ENCODE measurements around the gene ZC3H13. TPM values are rescaled to one million over a fixed set of nuclear protein-coding genes. Genes with fewer than 3 reads are reported as not detected.

ZC3H13 gene
- total RNA-seq, 1 donor from 2014 or later, result 44.3 TPM

DNA sequence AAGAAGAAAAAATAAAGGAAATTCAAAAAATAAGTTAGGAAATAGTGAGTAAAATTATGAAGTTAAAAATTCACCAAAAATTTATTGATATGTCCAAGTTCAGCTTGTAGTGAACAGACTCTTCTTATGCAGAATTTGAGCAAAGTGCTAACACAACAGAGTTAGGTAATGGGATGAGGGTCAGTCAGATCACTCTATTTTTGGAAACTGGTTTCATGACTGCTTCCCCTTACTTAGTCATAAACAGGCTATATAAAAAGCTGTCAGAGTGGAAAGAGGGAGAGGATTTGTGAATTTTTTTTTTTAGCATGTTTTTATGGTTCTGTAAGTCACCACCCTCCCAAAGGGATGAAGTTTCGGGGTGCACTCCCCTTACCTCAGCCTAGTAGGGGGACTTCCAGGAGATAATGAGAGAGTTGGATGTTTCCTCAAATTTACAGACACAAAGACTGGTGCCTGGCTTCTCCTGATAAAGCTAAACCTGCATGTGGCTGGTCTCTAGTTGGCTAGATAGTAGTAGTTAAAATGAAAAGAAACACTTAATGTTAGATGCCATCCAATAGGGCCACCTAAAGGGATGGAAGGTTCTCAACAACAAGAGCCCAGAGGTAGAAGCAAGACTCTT lies 47.8 kb upstream of the ZC3H13 start:
- TF ChIP-seq CTCF (IDR thresholded peaks at IDR 0.05), result no peak
- H3K27me3 Mint-ChIP-seq (ENCODE audit: unreplicated experiment), result peaks cover 21% of the 10 kb centered on the region
- DNase-seq (ENCODE audit: extremely low spot score, unreplicated experiment), result no peak
- H3K4me1 Mint-ChIP-seq (ENCODE audit: unreplicated experiment), result no peaks in the 10 kb centered on the region
- H3K36me3 Mint-ChIP-seq (ENCODE audit: unreplicated experiment), result no peaks in the 10 kb centered on the region
- H3K27ac Mint-ChIP-seq (ENCODE audit: unreplicated experiment), result no peak overlapping the region
- H3K4me3 Mint-ChIP-seq (ENCODE audit: unreplicated experiment), result no peak overlapping the region
- no peaks in the 10 kb centered on the region for H3K9me3 Mint-ChIP-seq (ENCODE audit: unreplicated experiment)

- H3K27ac Mint-ChIP-seq (ENCODE audit: unreplicated experiment), result no peak overlapping the region
- H3K4me1 Mint-ChIP-seq (ENCODE audit: unreplicated experiment), result no peaks in the 10 kb centered on the region
- H3K4me3 Mint-ChIP-seq (ENCODE audit: unreplicated experiment), result no peak overlapping the region
- H3K9me3 Mint-ChIP-seq (ENCODE audit: unreplicated experiment), result no peaks in the 10 kb centered on the region
- no peak for TF ChIP-seq CTCF (IDR thresholded peaks at IDR 0.05)
- DNase-seq (ENCODE audit: extremely low spot score, unreplicated experiment), result no peak
- no peaks in the 10 kb centered on the region for H3K36me3 Mint-ChIP-seq (ENCODE audit: unreplicated experiment)
- peaks cover 19% of the 10 kb centered on the region for H3K27me3 Mint-ChIP-seq (ENCODE audit: unreplicated experiment)
Observed at GRCh38 chr13:46097663-46098062, 45.1 kb upstream of the ZC3H13 start.

GRCh38 chr13:46097015-46097414 lies 44.5 kb upstream of the ZC3H13 start:
- H3K36me3 Mint-ChIP-seq (ENCODE audit: unreplicated experiment), result no peaks in the 10 kb centered on the region
- H3K9me3 Mint-ChIP-seq (ENCODE audit: unreplicated experiment), result no peaks in the 10 kb centered on the region
- H3K27me3 Mint-ChIP-seq (ENCODE audit: unreplicated experiment), result peaks cover 25% of the 10 kb centered on the region
- H3K4me1 Mint-ChIP-seq (ENCODE audit: unreplicated experiment), result no peaks in the 10 kb centered on the region
- no peak for DNase-seq (ENCODE audit: extremely low spot score, unreplicated experiment)
- H3K4me3 Mint-ChIP-seq (ENCODE audit: unreplicated experiment), result no peak overlapping the region
- H3K27ac Mint-ChIP-seq (ENCODE audit: unreplicated experiment), result no peak overlapping the region
- no peak for TF ChIP-seq CTCF (IDR thresholded peaks at IDR 0.05)

- Mint-ChIP-seq H3K36me3 (ENCODE audit: unreplicated experiment) (no peaks in the 10 kb centered on the region), H3K27me3 (ENCODE audit: unreplicated experiment) (peaks cover 34% of the 10 kb centered on the region), H3K9me3 (ENCODE audit: unreplicated experiment) (no peaks in the 10 kb centered on the region), H3K4me1 (ENCODE audit: unreplicated experiment) (no peaks in the 10 kb centered on the region), H3K4me3 (ENCODE audit: unreplicated experiment) (no peak overlapping the region), H3K27ac (ENCODE audit: unreplicated experiment) (no peak overlapping the region)
- no peak for TF ChIP-seq CTCF (IDR thresholded peaks at IDR 0.05)
- DNase-seq (ENCODE audit: extremely low spot score, unreplicated experiment), result no peak
Observed at GRCh38 chr13:46094478-46094877, 41.9 kb upstream of the ZC3H13 start.

GRCh38 chr13:46088821-46089562 lies 36.4 kb upstream of the ZC3H13 start:
- TF ChIP-seq CTCF (IDR thresholded peaks at IDR 0.05), result no peak
- Mint-ChIP-seq H3K27ac (ENCODE audit: unreplicated experiment) (no peak overlapping the region), H3K36me3 (ENCODE audit: unreplicated experiment) (no peaks in the 10 kb centered on the region), H3K4me1 (ENCODE audit: unreplicated experiment) (no peaks in the 10 kb centered on the region), H3K9me3 (ENCODE audit: unreplicated experiment) (no peaks in the 10 kb centered on the region), H3K27me3 (ENCODE audit: unreplicated experiment) (peaks cover 41% of the 10 kb centered on the region), H3K4me3 (ENCODE audit: unreplicated experiment) (no peak overlapping the region)
- no peak for DNase-seq (ENCODE audit: extremely low spot score, unreplicated experiment)
